Measurements from ENCODE around the gene MYCN.

MYCN gene

DNA sequence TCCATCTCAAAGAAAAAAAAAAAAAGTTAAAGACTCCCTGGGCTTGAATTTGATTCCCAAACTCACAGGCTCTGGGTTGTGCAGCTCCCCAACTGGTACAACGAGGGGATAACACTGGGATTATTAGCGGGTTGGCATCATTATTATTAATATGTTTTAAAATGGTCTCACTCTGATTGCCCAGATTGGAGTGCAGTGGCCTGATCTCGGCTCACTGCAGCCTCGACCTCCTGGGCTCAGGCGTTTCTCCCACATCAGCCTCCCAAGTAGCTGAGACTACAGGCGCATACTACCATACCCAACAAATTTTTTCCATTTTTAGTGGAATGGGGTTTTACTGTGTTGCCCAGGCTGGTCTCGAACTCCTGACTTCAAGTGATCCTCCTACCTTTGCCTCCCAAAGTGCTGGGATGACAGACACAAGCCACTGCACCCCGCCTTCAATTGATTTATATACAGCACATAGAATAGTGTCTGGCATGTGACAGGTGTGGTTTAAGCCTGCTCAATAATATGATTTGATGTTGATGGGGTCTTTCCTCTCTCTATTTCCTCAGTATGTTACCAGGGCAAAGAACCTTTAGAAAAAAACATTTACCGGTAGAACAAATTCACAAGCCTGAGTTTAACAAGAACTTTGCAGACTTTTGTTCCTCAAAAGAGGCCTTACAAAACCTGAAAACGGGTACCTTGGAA lies 12.2 kb downstream of the MYCN start:
- Histone ChIP-seq H3K4me3 (ENCODE audit: insufficient read depth, low read depth, low read length) (no peak overlapping the region), H3K36me3 (ENCODE audit: control insufficient read depth, insufficient read depth, low read length) (peaks cover 3% of the 10 kb centered on the region), H3K27me3 (ENCODE audit: control insufficient read depth, insufficient read depth, low read length, poor library complexity, severe bottlenecking) (no peaks in the 10 kb centered on the region), H3K27ac (ENCODE audit: insufficient read depth, low read depth, low read length, poor library complexity, severe bottlenecking) (no peak overlapping the region), H3K9me3 (ENCODE audit: control insufficient read depth, low read length) (no peaks in the 10 kb centered on the region), H3K4me1 (ENCODE audit: control insufficient read depth, insufficient read depth, low read length) (no peaks in the 10 kb centered on the region)
- 92 to 93% methylated on average over 9 to 10 of the region's 10 CpGs for WGBS, 2 experiments

DNA sequence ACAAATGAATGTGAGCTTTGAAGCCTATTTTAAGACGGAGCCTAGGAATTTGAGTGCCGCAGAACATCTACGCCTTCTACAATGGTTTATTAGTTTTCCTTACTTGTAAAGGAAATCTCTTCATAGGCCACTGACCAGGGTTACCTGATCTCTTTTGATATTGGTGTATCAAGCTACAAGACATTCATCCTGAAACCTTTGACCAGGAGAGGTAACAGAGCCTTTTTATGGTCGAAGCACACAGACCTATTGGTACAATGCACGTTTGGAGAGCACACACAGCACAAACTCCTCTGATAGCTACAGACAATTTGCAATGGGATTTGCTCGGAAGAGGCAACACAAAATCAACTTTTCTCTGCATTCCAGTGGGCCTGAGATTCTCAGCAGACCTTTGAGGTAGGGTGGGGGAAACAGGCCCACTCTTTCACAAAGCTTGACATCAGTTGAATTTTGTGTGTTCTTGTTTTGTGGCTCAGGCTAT lies 12.8 kb downstream of the MYCN start:
- Histone ChIP-seq H3K9me3 (ENCODE audit: control insufficient read depth, low read length) (no peaks in the 10 kb centered on the region), H3K27me3 (ENCODE audit: control insufficient read depth, insufficient read depth, low read length, poor library complexity, severe bottlenecking) (no peaks in the 10 kb centered on the region), H3K4me3 (ENCODE audit: insufficient read depth, low read depth, low read length) (no peak overlapping the region), H3K27ac (ENCODE audit: insufficient read depth, low read depth, low read length, poor library complexity, severe bottlenecking) (no peak overlapping the region), H3K4me1 (ENCODE audit: control insufficient read depth, insufficient read depth, low read length) (no peaks in the 10 kb centered on the region), H3K36me3 (ENCODE audit: control insufficient read depth, insufficient read depth, low read length) (no peaks in the 10 kb centered on the region)
- 87 to 91% methylated on average over 6 of the region's 6 CpGs for WGBS, 2 experiments

DNA sequence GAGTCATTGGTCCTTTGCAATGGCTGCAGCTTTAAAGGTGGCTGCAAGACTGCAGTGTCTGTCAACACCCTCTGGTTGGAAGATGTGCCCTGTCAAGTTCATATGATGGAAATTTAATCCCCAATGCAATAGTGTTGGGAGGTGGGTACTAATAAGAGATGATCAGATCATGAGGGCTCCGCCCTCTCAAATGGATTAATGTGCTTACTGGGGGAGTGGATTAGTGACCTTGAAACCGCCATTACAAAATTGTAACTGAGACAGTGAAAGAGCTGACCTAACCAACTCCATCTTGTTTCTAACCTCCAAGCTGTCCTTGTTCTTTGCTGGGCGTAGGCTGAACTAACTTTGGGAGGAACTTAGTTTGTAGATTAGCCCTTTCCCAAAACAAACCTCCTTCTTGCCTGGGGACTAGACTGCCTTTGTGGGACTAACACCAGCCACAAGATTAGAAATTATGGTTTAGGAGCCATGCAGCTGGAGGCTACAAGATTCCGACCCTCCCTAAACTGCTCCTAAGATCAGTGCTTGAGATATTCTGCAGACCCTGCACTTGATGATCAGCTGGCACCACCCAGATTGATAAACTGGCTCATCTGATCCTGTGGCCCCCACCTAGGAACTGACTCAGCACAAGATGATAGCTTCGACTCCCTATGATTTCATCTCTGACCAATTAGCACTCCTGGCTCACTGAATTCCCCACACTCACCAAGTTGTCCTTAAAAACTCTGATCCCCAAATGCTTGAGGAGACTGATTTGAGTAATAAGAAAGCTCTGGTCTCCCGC lies 13.7 kb downstream of the MYCN start:
- Histone ChIP-seq H3K4me3 (ENCODE audit: insufficient read depth, low read depth, low read length) (no peak overlapping the region), H3K4me1 (ENCODE audit: control insufficient read depth, insufficient read depth, low read length) (no peaks in the 10 kb centered on the region), H3K27ac (ENCODE audit: insufficient read depth, low read depth, low read length, poor library complexity, severe bottlenecking) (no peak overlapping the region), H3K36me3 (ENCODE audit: control insufficient read depth, insufficient read depth, low read length) (no peaks in the 10 kb centered on the region), H3K9me3 (ENCODE audit: control insufficient read depth, low read length) (no peaks in the 10 kb centered on the region), H3K27me3 (ENCODE audit: control insufficient read depth, insufficient read depth, low read length, poor library complexity, severe bottlenecking) (no peaks in the 10 kb centered on the region)
- 92 to 94% methylated on average over 6 of the region's 6 CpGs for WGBS, 2 experiments

DNA sequence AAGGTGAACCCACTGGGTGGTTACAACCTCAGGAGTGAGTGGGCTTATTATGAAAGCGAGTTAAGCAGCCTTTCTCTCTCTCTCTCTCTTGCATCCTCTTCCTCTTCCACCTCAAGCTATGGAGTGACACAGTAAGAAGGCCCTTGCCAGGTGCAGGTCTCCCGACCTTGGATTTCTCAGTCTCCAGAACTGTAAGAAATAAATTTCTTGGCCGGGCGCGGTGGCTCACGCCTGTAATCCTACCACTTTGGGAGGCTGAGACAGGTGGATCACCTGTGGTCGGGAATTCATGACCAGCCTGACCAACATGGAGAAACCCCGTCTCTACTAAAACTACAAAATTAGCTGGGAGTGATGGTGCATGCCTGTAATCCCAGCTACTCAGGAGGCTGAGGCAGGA lies 14.4 kb downstream of the MYCN start:
- Histone ChIP-seq H3K36me3 (ENCODE audit: control insufficient read depth, insufficient read depth, low read length) (no peaks in the 10 kb centered on the region), H3K4me1 (ENCODE audit: control insufficient read depth, insufficient read depth, low read length) (no peaks in the 10 kb centered on the region), H3K9me3 (ENCODE audit: control insufficient read depth, low read length) (no peaks in the 10 kb centered on the region), H3K4me3 (ENCODE audit: insufficient read depth, low read depth, low read length) (no peak overlapping the region), H3K27ac (ENCODE audit: insufficient read depth, low read depth, low read length, poor library complexity, severe bottlenecking) (no peak overlapping the region), H3K27me3 (ENCODE audit: control insufficient read depth, insufficient read depth, low read length, poor library complexity, severe bottlenecking) (no peaks in the 10 kb centered on the region)
- 92 to 93% methylated on average over 8 of the region's 8 CpGs for WGBS, 2 experiments

DNA sequence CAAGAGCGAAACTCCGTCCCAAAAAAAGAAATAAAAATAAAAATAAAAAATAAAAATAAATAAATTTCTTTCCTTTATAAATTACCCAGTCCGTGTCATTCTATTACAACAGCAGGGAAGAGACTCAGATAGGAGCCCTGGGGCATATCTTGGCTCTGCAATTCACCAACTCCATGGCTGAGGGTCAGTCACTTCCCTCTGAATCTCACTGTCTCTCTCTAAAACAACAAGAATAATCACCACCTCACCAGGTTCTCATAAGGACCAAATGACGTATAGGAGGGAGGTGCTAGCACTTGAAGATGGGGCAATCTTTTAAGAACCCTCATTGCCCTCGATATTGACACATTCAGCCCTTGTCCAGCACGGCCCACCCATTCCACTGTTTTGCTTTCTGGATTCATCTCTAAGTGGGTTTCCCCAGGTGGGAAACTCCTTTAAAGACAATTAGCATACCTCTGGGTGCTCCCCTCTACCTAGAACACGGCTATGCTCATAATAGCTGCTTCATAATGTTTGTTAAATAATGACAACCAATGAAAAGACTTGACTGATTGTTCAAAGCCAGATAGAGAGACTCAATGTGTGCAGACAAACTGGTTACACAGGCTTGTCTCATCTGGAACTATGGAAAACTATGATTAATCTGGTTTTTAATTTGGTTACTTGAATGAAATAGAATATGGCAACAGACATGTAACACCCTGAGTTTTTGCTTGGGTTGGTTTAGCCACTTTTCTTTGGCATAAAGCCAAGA lies 15.1 kb downstream of the MYCN start:
- WGBS, 2 experiments: 92 to 93% methylated on average over 5 of the region's 7 CpGs
- H3K27ac ChIP-seq (ENCODE audit: insufficient read depth, low read depth, low read length, poor library complexity, severe bottlenecking): no peak overlapping the region
- H3K9me3 ChIP-seq (ENCODE audit: control insufficient read depth, low read length): no peaks in the 10 kb centered on the region
- no peaks in the 10 kb centered on the region for H3K4me1 ChIP-seq (ENCODE audit: control insufficient read depth, insufficient read depth, low read length)
- no peak overlapping the region for H3K4me3 ChIP-seq (ENCODE audit: insufficient read depth, low read depth, low read length)
- no peaks in the 10 kb centered on the region for H3K27me3 ChIP-seq (ENCODE audit: control insufficient read depth, insufficient read depth, low read length, poor library complexity, severe bottlenecking)
- H3K36me3 ChIP-seq (ENCODE audit: control insufficient read depth, insufficient read depth, low read length): no peaks in the 10 kb centered on the region

DNA sequence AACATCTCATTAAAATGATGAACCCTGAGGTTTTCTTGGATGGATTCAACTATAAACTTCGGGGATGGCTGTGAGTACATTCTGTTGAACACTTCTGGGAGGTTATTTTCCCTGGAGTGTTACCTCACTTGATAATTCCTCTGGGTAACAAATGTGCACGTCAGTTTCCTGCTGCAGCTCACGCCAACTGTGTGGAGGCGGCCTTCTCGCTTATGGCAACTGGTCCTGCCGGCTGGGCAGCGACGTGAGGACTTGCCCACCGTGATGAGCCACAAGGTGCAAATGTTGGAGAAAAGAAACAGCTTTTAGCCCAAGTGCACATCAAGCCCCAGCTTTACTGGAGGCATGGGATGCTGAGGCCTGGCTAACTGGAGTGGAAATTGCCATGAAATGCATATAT lies 15.9 kb downstream of the MYCN start:
- Histone ChIP-seq H3K4me1 (ENCODE audit: control insufficient read depth, insufficient read depth, low read length) (no peaks in the 10 kb centered on the region), H3K36me3 (ENCODE audit: control insufficient read depth, insufficient read depth, low read length) (no peaks in the 10 kb centered on the region), H3K9me3 (ENCODE audit: control insufficient read depth, low read length) (no peaks in the 10 kb centered on the region), H3K4me3 (ENCODE audit: insufficient read depth, low read depth, low read length) (no peak overlapping the region), H3K27me3 (ENCODE audit: control insufficient read depth, insufficient read depth, low read length, poor library complexity, severe bottlenecking) (no peaks in the 10 kb centered on the region), H3K27ac (ENCODE audit: insufficient read depth, low read depth, low read length, poor library complexity, severe bottlenecking) (no peak overlapping the region)
- 92% methylated on average over 9 of the region's 9 CpGs for WGBS, 2 experiments

DNA sequence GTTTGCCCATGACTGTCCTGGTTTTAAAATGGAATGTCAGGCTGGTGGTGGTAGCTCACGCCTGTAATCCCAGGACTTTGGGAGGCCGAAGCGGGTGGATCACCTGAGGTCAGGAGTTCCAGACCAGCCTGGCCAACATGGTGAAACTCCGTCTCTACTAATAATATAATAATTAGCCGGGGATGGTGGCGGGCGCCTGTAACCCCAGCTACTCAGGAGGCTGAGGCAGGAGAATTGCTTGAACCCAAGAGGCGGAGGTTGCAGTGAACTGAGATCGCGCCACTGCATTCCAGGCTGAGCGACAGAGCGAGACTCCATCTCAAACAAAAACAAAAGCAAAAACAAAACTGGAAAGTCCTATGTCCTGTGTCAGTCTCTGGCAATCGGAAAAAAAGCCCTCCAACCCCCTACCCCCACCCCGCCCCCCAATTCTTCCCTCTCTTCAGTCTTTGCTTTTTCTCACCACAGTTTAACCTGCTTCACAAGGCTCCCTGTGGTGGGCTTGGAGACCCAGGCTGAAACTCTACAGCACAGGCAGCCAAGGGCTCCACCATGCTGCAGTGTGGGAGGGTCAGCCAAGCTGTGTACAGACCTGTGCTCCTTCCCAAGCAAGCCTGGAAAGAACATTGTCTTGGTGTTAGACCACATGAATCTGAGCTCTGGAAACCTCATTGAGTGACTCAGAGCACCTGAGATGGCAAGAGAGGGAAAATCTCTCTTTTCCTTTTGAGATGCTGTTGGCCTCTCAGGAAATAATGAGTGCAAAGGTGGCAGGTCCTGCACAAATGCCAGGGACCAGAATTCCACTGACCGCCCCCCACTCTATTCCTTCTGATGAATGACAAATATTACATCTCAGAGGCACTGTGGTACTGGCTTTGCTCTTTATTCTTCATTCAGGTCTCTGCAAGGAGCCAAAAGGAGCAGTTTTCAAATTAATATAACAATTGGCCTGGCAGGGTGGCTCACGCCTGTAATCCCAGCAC lies 16.7 kb downstream of the MYCN start:
- WGBS, 2 experiments: 90 to 93% methylated on average over 16 of the region's 16 CpGs
- Histone ChIP-seq H3K9me3 (ENCODE audit: control insufficient read depth, low read length) (no peaks in the 10 kb centered on the region), H3K27ac (ENCODE audit: insufficient read depth, low read depth, low read length, poor library complexity, severe bottlenecking) (no peak overlapping the region), H3K27me3 (ENCODE audit: control insufficient read depth, insufficient read depth, low read length, poor library complexity, severe bottlenecking) (no peaks in the 10 kb centered on the region), H3K4me3 (ENCODE audit: insufficient read depth, low read depth, low read length) (no peak overlapping the region), H3K36me3 (ENCODE audit: control insufficient read depth, insufficient read depth, low read length) (no peaks in the 10 kb centered on the region), H3K4me1 (ENCODE audit: control insufficient read depth, insufficient read depth, low read length) (no peaks in the 10 kb centered on the region)

DNA sequence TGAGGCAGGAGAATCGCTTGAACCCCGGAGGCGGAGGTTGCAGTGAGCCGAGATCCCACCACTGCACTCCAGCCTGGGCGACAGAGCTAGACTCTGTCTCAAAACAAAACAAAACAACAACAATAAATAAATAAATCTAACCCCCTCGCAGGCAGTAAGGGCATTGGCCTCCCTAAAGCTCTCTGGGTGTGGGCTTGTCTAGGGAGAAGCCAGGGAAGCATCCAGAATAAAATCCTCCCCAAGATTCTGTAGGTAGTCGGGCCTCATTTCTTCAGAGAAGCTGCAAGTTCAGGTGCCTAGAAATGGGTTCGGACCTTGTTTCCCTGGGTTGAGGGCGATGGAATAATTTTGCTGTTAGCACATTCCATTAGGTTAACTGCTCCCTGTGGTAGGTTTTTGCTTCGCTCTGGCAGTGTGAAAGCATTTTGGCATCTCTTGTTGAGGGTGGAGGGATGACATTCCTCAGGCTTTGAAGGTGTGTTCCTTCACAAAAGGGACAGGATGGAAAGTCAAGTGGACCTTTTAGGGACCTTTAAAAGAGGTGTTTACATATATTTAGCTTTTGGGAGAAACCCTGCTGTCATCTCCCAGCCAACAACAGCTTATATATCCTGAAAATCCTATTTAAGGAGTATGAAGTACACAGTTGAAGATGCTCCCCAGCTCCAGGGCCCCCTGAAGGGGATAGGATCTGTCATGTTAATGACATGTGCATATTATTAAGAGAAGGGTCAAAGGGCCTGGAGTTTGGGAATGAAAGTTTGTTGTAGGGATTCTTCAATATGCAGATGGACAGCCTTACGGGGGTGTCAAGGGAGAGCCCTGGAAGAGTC lies 17.7 kb downstream of the MYCN start:
- no peak overlapping the region for H3K27ac ChIP-seq (ENCODE audit: insufficient read depth, low read depth, low read length, poor library complexity, severe bottlenecking)
- H3K36me3 ChIP-seq (ENCODE audit: control insufficient read depth, insufficient read depth, low read length): no peaks in the 10 kb centered on the region
- H3K27me3 ChIP-seq (ENCODE audit: control insufficient read depth, insufficient read depth, low read length, poor library complexity, severe bottlenecking): no peaks in the 10 kb centered on the region
- no peaks in the 10 kb centered on the region for H3K9me3 ChIP-seq (ENCODE audit: control insufficient read depth, low read length)
- H3K4me1 ChIP-seq (ENCODE audit: control insufficient read depth, insufficient read depth, low read length): no peaks in the 10 kb centered on the region
- 65 to 69% methylated on average over 11 of the region's 11 CpGs for WGBS, 2 experiments
- no peak overlapping the region for H3K4me3 ChIP-seq (ENCODE audit: insufficient read depth, low read depth, low read length)

All from ectodermal cell (in vitro differentiated cells).